Esophagus muscularis mucosa (tissue), 4 donors: ENCODE results near the gene EXOC1L. TPM values are rescaled to one million over a fixed set of nuclear protein-coding genes. Genes with fewer than 3 reads are reported as not detected.
A peak's percentile ranks its signal among the peaks of the same experiment; 100 is the strongest.

Experiments
- DNase-seq: peaks from one replicate; pipeline ENCODE4 v3.0.0-alpha.2; 2017; ENCODE audit errors: extremely low spot score
- H3K27ac ChIP-seq, 4 donors: fragments of 200-600 bp; sonication (generic); replicated peaks in 1 of 4; 1 replicate in 3 of 4; 2 replicates in 1 of 4; pipeline ENCODE4 v1.5.1; 2016 to 2019; ENCODE audit warnings: mild to moderate bottlenecking in 1 of 4
- H3K27me3 ChIP-seq, 4 donors: fragments of 200-600 bp; sonication (generic); one replicate each; pipeline versions ENCODE4 v1.5.1 to v1.6.0; 2016 to 2019
- H3K36me3 ChIP-seq, 4 donors: fragments of 200-600 bp; sonication (generic); one replicate each; pipeline ENCODE4 v1.5.1; 2016 to 2019
- H3K4me1 ChIP-seq, 4 donors: fragments of 200-600 bp; sonication (generic); one replicate each; pipeline ENCODE4 v1.5.1; 2016 to 2019
- H3K4me3 ChIP-seq, 4 donors: fragments of 200-600 bp; sonication (generic); 1 replicate in 2 of 4; 2 replicates in 2 of 4; pipeline ENCODE4 v1.5.1; 2016 to 2019; ENCODE audit warnings: mild to moderate bottlenecking in 4 of 4, moderate library complexity in 1 of 4
- H3K9me3 ChIP-seq, 4 donors: fragments of 200-600 bp; sonication (generic); 1 replicate in 3 of 4; 2 replicates in 1 of 4; pipeline ENCODE4 v1.5.1; 2016 to 2019
- EP300 ChIP-seq: sonication (generic); formaldehyde crosslinking; IDR thresholded peaks from one replicate; pipeline ENCODE4 v1.6.1; 2017; ENCODE audit warnings: antibody characterized with exemption
- POLR2A ChIP-seq: fragments of 450-650 bp; IDR thresholded peaks from one replicate; pipeline ENCODE4 v1.6.1; 2017; ENCODE audit warnings: antibody characterized with exemption, moderate library complexity, mild to moderate bottlenecking, low read depth
- POLR2AphosphoS5 ChIP-seq, 2 donors: sonication (generic); formaldehyde crosslinking; IDR thresholded peaks; one replicate each; pipeline ENCODE4 v1.6.1; 2017; ENCODE audit warnings: antibody characterized with exemption in 2 of 2
- WGBS: methylation state at CpG from one replicate; pipeline ENCODE4 v1.1.5; 2018; 5-methylcytosine and 5-hydroxymethylcytosine counted together
- intact Hi-C: fragments of 100-400 bp; cut with DNase I; formaldehyde crosslinking; loops from one replicate; pipeline ENCODE4 v1.15.1; 2023
- total RNA-seq, 4 donors: library from RNA; depleted of rRNA; stranded (reverse); fragments of >200 nt; gene quantifications; one replicate each; pipeline versions ENCODE4 v1.1.0 to v1.2.1, GENCODE V29; 2016
- TF ChIP-seq, protein P1 (sequence below), 3 experiments: fragments of 200-600 bp in 2 of 3; fragments of 450-650 bp in 1 of 3; sonication (generic) in 2 of 3; IDR thresholded peaks; one replicate each; pipeline ENCODE4 v1.5.1; 2017 to 2019; ENCODE audit warnings: antibody characterized with exemption in 3 of 3, mild to moderate bottlenecking in 2 of 3, moderate library complexity in 1 of 3

Gene EXOC1L, protein sequence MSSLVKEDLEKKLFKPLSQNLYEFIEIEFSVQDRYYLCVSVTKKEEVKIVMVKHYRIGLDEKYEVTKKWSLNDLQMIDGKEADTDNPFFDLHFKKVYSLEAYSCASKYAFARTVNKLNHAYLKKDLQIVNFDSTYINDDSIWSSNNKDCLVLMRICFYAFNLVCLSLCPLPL
- not detected for total RNA-seq

DNA sequence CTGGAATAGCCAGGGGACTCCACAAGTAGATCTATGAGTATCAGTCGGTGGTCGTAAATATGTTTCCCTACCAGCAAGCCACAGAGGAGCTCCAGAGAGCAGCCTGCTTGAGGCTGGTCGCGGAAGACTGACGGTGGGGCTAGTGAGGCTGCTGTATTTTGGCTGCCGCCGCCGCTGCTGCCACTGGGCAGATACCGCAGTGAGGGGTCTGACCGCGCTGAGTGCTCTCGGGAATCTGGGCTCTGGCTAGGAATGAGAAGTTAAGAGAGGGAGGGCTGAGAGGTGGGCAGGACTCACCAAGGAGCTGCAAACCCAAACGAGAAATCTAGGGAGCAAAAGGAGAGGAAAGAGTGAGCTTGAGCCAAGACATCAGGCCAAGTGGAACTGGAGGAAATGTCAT is at the start of gene EXOC1L:
Gene EXOC1L (plus strand): TSS at position 157 of the 400 bp plus-strand sequence. CDS start 237 bp downstream, at position 394.
- no peaks in the 10 kb centered on the region for H3K36me3 ChIP-seq
- 4% methylated on average over 13 of the region's 13 CpGs for WGBS
- intact Hi-C loops = no loop called here
- TF ChIP-seq, protein P1, sequence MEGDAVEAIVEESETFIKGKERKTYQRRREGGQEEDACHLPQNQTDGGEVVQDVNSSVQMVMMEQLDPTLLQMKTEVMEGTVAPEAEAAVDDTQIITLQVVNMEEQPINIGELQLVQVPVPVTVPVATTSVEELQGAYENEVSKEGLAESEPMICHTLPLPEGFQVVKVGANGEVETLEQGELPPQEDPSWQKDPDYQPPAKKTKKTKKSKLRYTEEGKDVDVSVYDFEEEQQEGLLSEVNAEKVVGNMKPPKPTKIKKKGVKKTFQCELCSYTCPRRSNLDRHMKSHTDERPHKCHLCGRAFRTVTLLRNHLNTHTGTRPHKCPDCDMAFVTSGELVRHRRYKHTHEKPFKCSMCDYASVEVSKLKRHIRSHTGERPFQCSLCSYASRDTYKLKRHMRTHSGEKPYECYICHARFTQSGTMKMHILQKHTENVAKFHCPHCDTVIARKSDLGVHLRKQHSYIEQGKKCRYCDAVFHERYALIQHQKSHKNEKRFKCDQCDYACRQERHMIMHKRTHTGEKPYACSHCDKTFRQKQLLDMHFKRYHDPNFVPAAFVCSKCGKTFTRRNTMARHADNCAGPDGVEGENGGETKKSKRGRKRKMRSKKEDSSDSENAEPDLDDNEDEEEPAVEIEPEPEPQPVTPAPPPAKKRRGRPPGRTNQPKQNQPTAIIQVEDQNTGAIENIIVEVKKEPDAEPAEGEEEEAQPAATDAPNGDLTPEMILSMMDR (IDR thresholded peaks at IDR 0.05) = no peak
- TF ChIP-seq POLR2AphosphoS5 (IDR thresholded peaks at IDR 0.05) (no peak), EP300 (no peak)
- no peaks in the 10 kb centered on the region for H3K9me3 ChIP-seq
- DNase-seq = no peak
- peaks cover 0 to 7% (median 3%) of the 10 kb centered on the region in 4 donors for H3K4me1 ChIP-seq
- H3K27ac ChIP-seq = no peak within 1 kb of the TSS
- peaks cover 0 to 18% (median 4%) of the 10 kb centered on the region in 4 donors for H3K27me3 ChIP-seq
- peak within 1 kb of the TSS; percentile 14 to 46 (median 24) for H3K4me3 ChIP-seq

DNA sequence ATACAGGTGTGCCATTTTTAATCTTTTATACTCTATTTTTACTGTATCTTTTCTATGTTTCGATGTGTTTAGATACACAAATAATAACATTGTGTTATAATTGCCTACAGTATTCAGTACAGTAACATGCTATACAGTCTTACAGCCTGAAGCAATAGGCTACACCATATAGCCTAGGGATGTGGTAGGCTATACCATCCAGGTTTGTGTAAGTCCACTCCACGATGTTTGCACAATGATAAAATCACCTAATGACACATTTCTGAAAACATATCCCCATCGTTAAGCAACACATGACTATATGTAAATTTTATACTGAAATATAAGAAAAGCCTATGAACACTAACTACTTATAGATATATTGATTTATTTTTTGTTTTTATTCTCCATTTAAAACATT is 48.9 kb upstream of the EXOC1L start:
- DNase-seq = no peak
- H3K4me1 ChIP-seq = no peaks in the 10 kb centered on the region
- intact Hi-C loops = no loop called here
- no peaks in the 10 kb centered on the region for H3K9me3 ChIP-seq
- no peaks in the 10 kb centered on the region for H3K36me3 ChIP-seq
- no peaks in the 10 kb centered on the region for H3K27me3 ChIP-seq
- H3K4me3 ChIP-seq = no peak overlapping the region
- no peak overlapping the region for H3K27ac ChIP-seq
- TF ChIP-seq, protein P1 (IDR thresholded peaks at IDR 0.05) = no peak
- no peak for TF ChIP-seq POLR2AphosphoS5 (IDR thresholded peaks at IDR 0.05)
- no peak for TF ChIP-seq POLR2A
- TF ChIP-seq EP300 = no peak
- WGBS = 92% methylated on average over 3 of the region's 3 CpGs

DNA sequence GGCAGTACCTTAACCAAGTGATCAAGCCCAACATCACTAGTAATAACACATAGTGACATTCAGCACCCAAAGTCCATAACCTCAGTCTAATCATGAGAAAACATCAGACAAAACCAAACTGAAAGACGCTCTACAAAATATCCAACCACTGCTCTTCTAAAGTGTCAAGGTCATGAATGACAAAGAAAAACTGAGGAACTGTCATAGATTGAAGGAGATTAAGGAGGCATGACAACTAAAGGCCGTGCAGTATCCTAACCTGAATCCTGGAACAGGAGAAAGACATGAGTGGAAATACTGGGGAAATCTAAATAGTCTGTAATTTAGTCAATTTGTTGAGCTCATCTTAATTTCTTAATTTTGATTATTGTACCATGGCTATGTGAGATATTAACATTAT is 38.2 kb upstream of the EXOC1L start:
- H3K27me3 ChIP-seq = no peaks in the 10 kb centered on the region
- TF ChIP-seq POLR2A (no peak), POLR2AphosphoS5 (IDR thresholded peaks at IDR 0.05) (no peak), EP300 (no peak)
- TF ChIP-seq, protein P1 (IDR thresholded peaks at IDR 0.05) = no peak
- H3K27ac ChIP-seq = no peak overlapping the region
- peaks cover 0 to 3% (median 0%) of the 10 kb centered on the region in 4 donors for H3K9me3 ChIP-seq
- WGBS = 81% methylated on average over 2 of the region's 2 CpGs
- no peak overlapping the region for H3K4me3 ChIP-seq
- DNase-seq = no peak
- no peaks in the 10 kb centered on the region for H3K36me3 ChIP-seq
- H3K4me1 ChIP-seq = no peaks in the 10 kb centered on the region
- intact Hi-C loops = no loop called here

DNA sequence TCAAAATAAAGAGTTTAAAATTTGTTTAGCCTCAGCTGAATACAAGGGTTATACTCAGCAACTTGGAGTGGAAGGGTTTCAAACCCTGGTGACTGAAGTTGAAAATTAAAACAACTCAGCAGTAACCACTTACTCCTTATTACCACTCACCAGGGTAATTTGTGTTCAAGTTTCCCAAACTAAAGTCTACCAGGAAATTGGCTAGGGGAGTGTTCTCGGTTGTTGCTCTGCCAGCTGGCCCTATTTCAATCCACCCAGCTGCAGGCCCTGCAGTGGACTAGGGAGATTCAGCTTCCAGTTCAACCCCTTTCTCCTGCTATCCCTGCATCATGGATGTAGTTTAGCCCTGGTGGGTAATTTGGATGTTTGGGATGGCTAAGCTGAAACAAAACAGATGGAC is 37.8 kb upstream of the EXOC1L start:
- peaks cover 0 to 2% (median 0%) of the 10 kb centered on the region in 4 donors for H3K9me3 ChIP-seq
- intact Hi-C loops = no loop called here
- H3K27me3 ChIP-seq = peaks cover 0 to 4% (median 0%) of the 10 kb centered on the region in 4 donors
- no peak overlapping the region for H3K4me3 ChIP-seq
- H3K4me1 ChIP-seq = no peaks in the 10 kb centered on the region
- H3K27ac ChIP-seq = no peak overlapping the region
- TF ChIP-seq EP300 = no peak
- no peak for TF ChIP-seq POLR2A
- no peak for TF ChIP-seq POLR2AphosphoS5 (IDR thresholded peaks at IDR 0.05)
- TF ChIP-seq, protein P1 (IDR thresholded peaks at IDR 0.05) = no peak
- 23% methylated on average over 1 of the region's 1 CpG for WGBS
- no peaks in the 10 kb centered on the region for H3K36me3 ChIP-seq
- no peak for DNase-seq

DNA sequence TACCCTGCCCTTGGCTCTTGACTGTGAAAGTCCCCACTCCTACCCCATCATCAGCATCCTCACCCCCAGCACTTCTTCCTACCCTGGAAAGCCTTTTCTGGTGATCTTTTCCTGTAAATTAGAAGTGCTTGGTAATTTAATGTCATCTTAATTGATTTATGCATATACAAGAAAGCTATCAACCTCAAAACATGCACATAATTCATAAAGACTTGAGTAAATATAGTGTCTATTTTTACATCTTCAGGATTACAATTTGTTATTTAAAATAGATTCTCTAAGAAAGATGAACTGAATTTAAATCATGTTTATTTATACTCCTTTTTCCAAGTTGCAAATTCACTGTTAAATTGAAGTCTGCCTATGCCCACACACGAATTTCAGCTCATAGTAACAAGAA is 36.0 kb upstream of the EXOC1L start:
- intact Hi-C loops = no loop called here
- TF ChIP-seq EP300 (no peak), POLR2A (no peak), POLR2AphosphoS5 (IDR thresholded peaks at IDR 0.05) (no peak)
- TF ChIP-seq, protein P1 (IDR thresholded peaks at IDR 0.05) = no peak
- Histone ChIP-seq H3K27me3 (peaks cover 0 to 10% (median 0%) of the 10 kb centered on the region in 4 donors), H3K4me3 (no peak overlapping the region), H3K27ac (no peak overlapping the region), H3K4me1 (no peaks in the 10 kb centered on the region), H3K36me3 (no peaks in the 10 kb centered on the region), H3K9me3 (no peaks in the 10 kb centered on the region)
- WGBS = 41% methylated on average over 1 of the region's 1 CpG
- DNase-seq = no peak
